ENCODE measurements around the gene CCDC97.

CCDC97 gene

DNA sequence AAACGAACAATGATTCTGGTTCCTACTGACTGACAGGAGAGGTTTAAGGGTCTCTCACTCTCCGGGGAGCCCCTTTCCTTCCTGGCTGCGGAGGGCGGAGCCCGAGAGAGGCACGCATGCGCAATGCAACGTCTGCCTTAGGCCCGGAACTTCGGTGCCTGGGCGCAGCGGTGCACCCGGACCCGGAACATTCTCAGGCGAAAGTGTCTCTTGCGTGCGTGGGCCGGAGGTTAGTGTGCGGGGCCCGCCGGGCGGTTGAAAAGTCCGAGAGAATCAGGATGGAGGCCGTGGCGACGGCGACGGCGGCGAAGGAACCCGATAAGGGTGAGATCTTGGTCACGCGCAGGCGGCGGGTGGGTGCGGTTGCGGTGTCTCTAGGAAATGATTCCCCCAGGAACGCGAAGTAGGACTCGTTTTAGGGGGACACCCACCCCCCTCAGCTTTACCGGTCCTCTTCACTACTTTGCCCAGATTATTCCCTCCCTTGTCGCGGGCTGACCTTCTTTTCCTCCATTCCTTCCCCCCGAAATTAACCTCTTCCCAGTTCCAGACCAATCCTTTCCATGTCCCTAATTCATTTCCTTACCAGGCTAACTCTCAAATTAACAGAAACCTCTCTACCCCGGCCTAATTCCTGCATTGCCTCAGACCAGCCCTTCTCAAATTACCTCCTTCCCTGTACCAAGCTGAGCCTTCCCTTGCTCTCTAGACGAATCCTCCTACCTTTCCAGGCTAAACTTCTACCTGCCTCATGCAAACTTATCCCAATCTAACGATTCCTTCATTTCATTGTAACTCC lies at the start of gene CCDC97:
TSS of gene CCDC97 (plus strand) at position 140 of the 799 bp plus-strand sequence. CDS start at position 279, 139 bp downstream.
- H3K27ac ChIP-seq: peak within 1 kb of the TSS; percentile 97
- ChIA-PET POLR2A (ENCODE audit: low non-redundant PET) (interaction anchor here (0.5 kb wide), 1 partner anchor 21 kb away, joined by 3 read pairs; no protein-coding TSS in a partner anchor), CTCF (interaction anchor here (1.4 to 2.6 kb wide), 2 partner anchors 42 to 45 kb away, joined by 5 to 10 read pairs; no protein-coding TSS in a partner anchor)
- peak; percentile 95 for DNase-seq (ENCODE audit: low spot score)
- TF ChIP-seq, protein P1, sequence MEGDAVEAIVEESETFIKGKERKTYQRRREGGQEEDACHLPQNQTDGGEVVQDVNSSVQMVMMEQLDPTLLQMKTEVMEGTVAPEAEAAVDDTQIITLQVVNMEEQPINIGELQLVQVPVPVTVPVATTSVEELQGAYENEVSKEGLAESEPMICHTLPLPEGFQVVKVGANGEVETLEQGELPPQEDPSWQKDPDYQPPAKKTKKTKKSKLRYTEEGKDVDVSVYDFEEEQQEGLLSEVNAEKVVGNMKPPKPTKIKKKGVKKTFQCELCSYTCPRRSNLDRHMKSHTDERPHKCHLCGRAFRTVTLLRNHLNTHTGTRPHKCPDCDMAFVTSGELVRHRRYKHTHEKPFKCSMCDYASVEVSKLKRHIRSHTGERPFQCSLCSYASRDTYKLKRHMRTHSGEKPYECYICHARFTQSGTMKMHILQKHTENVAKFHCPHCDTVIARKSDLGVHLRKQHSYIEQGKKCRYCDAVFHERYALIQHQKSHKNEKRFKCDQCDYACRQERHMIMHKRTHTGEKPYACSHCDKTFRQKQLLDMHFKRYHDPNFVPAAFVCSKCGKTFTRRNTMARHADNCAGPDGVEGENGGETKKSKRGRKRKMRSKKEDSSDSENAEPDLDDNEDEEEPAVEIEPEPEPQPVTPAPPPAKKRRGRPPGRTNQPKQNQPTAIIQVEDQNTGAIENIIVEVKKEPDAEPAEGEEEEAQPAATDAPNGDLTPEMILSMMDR (conservative IDR thresholded peaks at IDR 0.05; ENCODE audit: low read depth): no peak

DNA sequence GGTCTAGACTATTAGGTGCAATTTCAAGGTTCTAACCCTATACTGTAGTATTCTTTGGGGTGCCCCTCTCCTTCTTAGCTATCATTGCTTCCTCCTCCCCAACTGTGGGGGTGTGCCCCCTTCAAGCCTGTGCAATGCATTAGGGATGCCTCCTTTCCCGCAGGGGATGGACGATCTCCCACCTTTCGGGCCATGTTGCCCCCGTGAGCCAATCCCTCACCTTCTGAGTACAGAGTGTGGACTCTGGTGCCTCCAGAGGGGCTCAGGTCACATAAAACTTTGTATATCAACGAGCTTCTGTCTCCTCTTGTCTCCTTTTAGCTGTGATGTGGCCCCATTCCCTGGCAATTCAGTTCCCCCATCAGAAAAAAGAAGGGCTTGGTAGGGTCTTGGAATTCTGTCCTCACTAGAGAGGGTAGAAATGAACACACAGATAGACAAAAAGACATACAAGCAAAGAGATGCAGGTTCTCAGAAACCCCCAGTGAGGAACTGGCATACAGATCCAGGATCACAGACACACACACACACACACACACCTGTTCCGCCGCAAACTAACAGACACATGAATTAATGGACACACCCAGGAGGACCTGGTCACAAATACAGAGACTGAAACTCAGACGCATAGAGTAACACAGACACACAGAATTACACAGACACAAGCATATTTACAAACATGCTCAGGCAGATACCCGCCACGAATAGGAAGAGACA lies 48.3 kb upstream of the CCDC97 start:
- peak; percentile 24 for DNase-seq (ENCODE audit: low spot score)
- CTCF ChIA-PET: interaction anchor here (0.6 to 5.4 kb wide), 3 partner anchors 36 to 75 kb away, joined by 3 to 41 read pairs (median 11); no protein-coding TSS in a partner anchor
- POLR2A ChIA-PET (ENCODE audit: low non-redundant PET): interaction anchor here (0.6 to 1.2 kb wide), 5 partner anchors 12 to 117 kb away, joined by 3 to 5 read pairs (median 4); partner anchors contain the start of gene AXL
- peak overlapping the region; percentile 98 for H3K27ac ChIP-seq
- TF ChIP-seq, protein P1 (conservative IDR thresholded peaks at IDR 0.05; ENCODE audit: low read depth): no peak

DNA sequence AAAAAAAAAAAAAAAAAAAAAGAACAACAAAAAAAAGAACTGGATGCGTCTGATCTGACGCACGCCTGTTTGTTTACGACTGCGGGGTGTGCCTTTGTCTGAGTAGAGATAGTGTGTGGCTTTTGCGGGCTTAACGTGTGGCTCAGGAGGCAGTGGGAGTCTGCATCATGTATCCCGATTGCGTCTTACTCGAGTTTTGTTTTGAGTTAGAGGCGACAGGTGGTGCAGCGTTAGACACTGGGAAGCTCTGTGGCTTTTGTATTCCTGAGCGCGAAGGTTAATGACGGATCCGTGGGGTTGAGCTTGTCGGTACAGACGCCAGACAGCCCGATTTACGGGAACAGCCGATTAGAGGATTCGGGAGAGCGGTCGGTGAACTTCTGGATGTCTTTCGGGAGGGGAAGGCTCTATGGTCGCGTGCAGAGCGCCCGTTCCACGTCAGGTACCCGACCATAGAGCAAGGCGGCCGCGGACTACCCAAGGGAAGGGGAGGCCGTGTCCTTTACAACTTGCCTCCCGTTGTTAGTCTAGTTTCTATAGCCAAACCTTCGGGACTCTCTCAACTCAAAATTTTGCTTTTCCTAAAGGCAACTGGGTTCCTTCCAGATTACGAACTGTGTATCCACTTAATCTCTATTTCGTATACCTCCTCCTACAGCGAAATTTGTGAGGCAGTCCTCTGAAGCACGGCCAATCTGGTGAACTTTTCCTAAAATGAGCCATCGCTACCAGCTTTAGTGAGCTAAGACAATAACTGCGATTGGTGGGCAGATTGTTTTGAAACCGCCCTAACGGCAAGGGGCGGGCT lies 46.7 kb upstream of the CCDC97 start:
- peak; percentile 31 for DNase-seq (ENCODE audit: low spot score)
- POLR2A ChIA-PET (ENCODE audit: low non-redundant PET): interaction anchor here (0.6 to 1.6 kb wide), 3 partner anchors 59 to 80 kb away, joined by 11 to 13 read pairs (median 12); no protein-coding TSS in a partner anchor
- TF ChIP-seq, protein P1 (conservative IDR thresholded peaks at IDR 0.05; ENCODE audit: low read depth): no peak
- H3K27ac ChIP-seq: peak overlapping the region; percentile 98
- CTCF ChIA-PET: interaction anchor here (0.6 to 1.3 kb wide), 3 partner anchors 20 to 59 kb away, joined by 3 to 4 read pairs (median 3); no protein-coding TSS in a partner anchor

DNA sequence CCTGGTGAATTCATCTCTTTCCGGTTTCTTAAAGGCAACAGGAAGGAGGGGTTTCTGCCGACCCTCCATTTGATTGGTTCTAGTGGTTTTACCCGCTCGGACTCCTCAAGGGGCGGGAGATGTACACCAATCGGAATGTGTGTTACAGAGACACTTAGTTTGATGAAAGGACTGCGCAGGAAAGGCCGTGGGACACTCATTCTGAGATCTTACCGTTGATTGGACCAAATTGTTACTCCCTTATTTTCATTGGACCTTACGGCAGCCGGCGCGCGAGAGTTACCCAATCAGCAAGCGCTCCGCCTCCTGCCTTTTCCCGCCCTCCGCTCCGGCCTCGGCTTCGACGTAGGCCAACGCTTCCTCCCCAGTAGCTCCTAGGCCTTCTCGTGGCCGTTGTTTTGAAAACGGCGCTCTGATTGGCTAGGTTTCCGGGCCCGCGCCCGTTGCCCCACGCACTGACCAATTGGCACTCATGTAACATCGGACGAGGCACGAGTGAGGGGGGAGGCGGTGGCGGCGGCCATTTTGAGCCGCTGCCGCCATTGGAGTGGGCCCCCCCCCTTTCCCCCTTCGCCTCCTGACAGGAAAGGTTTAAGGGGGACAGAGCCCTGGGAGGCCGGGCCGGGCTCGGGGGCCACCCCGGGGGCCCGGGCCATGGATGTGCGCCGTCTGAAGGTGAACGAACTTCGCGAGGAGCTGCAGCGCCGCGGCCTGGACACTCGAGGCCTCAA lies 46.0 kb upstream of the CCDC97 start, which contains the start of gene HNRNPUL1:
TSS of gene HNRNPUL1 (plus strand) at position 523 of the 731 bp plus-strand sequence. CDS start at position 655, 132 bp downstream.
- DNase-seq (ENCODE audit: low spot score): peak; percentile 100
- H3K27ac ChIP-seq: peak within 1 kb of the TSS; percentile 98
- CTCF ChIA-PET: interaction anchor here (0.6 to 1.3 kb wide), 4 partner anchors 20 to 559 kb away, joined by 3 to 4 read pairs (median 3); no protein-coding TSS in a partner anchor
- TF ChIP-seq, protein P1 (conservative IDR thresholded peaks at IDR 0.05; ENCODE audit: low read depth): no peak
- POLR2A ChIA-PET (ENCODE audit: low non-redundant PET): interaction anchor here (1.6 kb wide), 1 partner anchor 60 kb away, joined by 12 read pairs; no protein-coding TSS in a partner anchor

DNA sequence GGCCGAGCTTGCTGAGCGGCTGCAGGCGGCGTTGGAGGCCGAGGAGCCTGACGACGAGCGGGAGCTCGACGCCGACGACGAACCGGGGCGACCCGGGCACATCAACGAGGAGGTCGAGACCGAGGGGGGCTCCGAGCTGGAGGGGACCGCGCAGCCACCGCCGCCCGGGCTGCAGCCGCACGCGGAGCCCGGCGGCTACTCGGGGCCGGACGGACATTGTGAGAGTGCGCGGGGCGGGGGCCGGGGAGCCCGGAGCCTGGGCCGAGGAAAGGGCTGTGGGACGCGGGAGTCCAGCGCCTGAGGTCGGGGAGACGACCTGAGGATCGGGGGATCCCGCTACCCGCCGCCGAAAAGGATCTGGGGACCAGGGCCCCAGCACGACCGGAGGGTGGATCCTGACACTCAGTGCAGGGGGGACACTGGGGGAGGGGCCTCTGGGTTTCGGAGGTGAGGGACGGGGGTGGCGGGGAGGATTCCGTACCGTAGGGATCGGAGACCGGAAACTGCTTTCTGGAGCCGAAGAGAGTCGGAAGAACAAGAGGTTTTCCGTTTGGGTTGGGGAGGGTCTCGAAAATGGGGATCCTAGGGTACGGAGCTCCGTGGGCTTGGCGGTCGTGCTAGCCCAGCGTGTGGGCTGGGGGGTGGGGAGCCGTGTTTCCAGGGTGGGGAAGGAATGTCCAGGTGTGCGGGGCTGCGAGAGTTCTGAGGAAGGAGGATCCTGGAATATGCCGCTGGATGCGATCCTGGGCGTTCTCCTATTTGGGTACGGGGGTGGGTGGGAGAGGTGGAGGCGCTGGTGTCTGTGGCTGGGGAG lies 45.2 kb upstream of the CCDC97 start:
- CTCF ChIA-PET: interaction anchor here (0.7 to 0.9 kb wide), 2 partner anchors 20 to 560 kb away, joined by 3 read pairs; no protein-coding TSS in a partner anchor
- TF ChIP-seq, protein P1 (conservative IDR thresholded peaks at IDR 0.05; ENCODE audit: low read depth): no peak
- peak; percentile 52 for DNase-seq (ENCODE audit: low spot score)
- POLR2A ChIA-PET (ENCODE audit: low non-redundant PET): interaction anchor here (0.6 kb wide), 1 partner anchor 48 kb away, joined by 3 read pairs; no protein-coding TSS in a partner anchor
- H3K27ac ChIP-seq: peak overlapping the region; percentile 98
